CD4-positive, CD25-positive, alpha-beta regulatory T cell (primary cell): ENCODE data around the gene COQ7. TPM values are rescaled to one million over a fixed set of nuclear protein-coding genes. Genes with fewer than 3 reads are reported as not detected.
A peak's percentile ranks its signal among the peaks of the same experiment; 100 is the strongest.

Source experiments
- ATAC-seq, 2 donors: fragments of 150-1000 bp; cut with Tn5 transposase; one replicate each; pipeline ENCODE4 v1.10.0; 2021; ENCODE audit warnings: low read depth in 2 of 2, moderate number of reproducible peaks in 2 of 2, moderate library complexity in 1 of 2
- DNase-seq, 3 donors: peaks; one replicate each; pipeline versions ENCODE4 v3.0.0 to v3.0.0-alpha.2; 2012 to 2022; ENCODE audit warnings: mixed read lengths in 1 of 3
- H3K27ac ChIP-seq: one replicate; pipeline ENCODE4 v1.7.0; 2013; ENCODE audit warnings: mild to moderate bottlenecking, low read length; ENCODE audit not compliant: insufficient read depth, poor library complexity, severe bottlenecking
- H3K27me3 ChIP-seq: one replicate; pipeline ENCODE4 v1.7.0; 2013; ENCODE audit warnings: low read length; ENCODE audit not compliant: control insufficient read depth, insufficient read depth
- H3K36me3 ChIP-seq: one replicate; pipeline ENCODE4 v1.7.0; 2013; ENCODE audit warnings: mild to moderate bottlenecking, low read length, moderate library complexity; ENCODE audit not compliant: control insufficient read depth, insufficient read depth
- H3K4me1 ChIP-seq: 2 replicates; pipeline ENCODE4 v1.7.0; 2013; ENCODE audit warnings: mild to moderate bottlenecking, low read length; ENCODE audit not compliant: insufficient read depth, control insufficient read depth, poor library complexity, severe bottlenecking
- H3K4me3 ChIP-seq: one replicate; pipeline ENCODE4 v1.7.0; 2013; ENCODE audit warnings: low read depth, mild to moderate bottlenecking, low read length, moderate library complexity
- H3K9me3 ChIP-seq, 2 experiments: 1 replicate in 1 of 2; 2 replicates in 1 of 2; pipeline ENCODE4 v1.7.0; 2013; ENCODE audit warnings: low read length in 2 of 2, mild to moderate bottlenecking in 1 of 2, moderate library complexity in 1 of 2; ENCODE audit not compliant: control insufficient read depth in 2 of 2
- H3K27ac Mint-ChIP-seq, 3 donors: one replicate each; pipeline ENCODE4 v1.8.0; 2020 to 2022; ENCODE audit warnings: mild to moderate bottlenecking in 3 of 3, mixed read lengths in 3 of 3, moderate library complexity in 2 of 3
- H3K27me3 Mint-ChIP-seq: one replicate; pipeline ENCODE4 v1.8.0; 2022; ENCODE audit warnings: mild to moderate bottlenecking, mixed read lengths
- H3K36me3 Mint-ChIP-seq: one replicate; pipeline ENCODE4 v1.8.0; 2020; ENCODE audit warnings: mixed read lengths
- H3K4me1 Mint-ChIP-seq, 4 donors: one replicate each; pipeline ENCODE4 v1.8.0; 2020 to 2022; ENCODE audit warnings: mixed read lengths in 4 of 4, mild to moderate bottlenecking in 1 of 4
- H3K4me3 Mint-ChIP-seq, 4 donors: one replicate each; pipeline ENCODE4 v1.8.0; 2020 to 2022; ENCODE audit warnings: mild to moderate bottlenecking in 4 of 4, mixed read lengths in 4 of 4, moderate library complexity in 3 of 4
- H3K9me3 Mint-ChIP-seq, 7 donors: one replicate each; pipeline ENCODE4 v1.8.0; 2020 to 2022; ENCODE audit warnings: mixed read lengths in 7 of 7, mild to moderate bottlenecking in 3 of 7, moderate library complexity in 2 of 7
- polyA plus RNA-seq, 4 donors: library from polyadenylated mRNA; unstranded; fragments of 300-500 nt; fragmentation: Illumina TruSeq; gene quantifications; one replicate each; pipeline ENCODE4 v1.2.3, GENCODE V29; 2021
- total RNA-seq: library from RNA; stranded (reverse); gene quantifications from one replicate; pipeline ENCODE4 v1.2.3, GENCODE V29; 2022

Gene COQ7
- total and polyA plus RNA-seq, 5 donors from 2014 or later = 13.1 to 19.3 (median 18.2) TPM

DNA sequence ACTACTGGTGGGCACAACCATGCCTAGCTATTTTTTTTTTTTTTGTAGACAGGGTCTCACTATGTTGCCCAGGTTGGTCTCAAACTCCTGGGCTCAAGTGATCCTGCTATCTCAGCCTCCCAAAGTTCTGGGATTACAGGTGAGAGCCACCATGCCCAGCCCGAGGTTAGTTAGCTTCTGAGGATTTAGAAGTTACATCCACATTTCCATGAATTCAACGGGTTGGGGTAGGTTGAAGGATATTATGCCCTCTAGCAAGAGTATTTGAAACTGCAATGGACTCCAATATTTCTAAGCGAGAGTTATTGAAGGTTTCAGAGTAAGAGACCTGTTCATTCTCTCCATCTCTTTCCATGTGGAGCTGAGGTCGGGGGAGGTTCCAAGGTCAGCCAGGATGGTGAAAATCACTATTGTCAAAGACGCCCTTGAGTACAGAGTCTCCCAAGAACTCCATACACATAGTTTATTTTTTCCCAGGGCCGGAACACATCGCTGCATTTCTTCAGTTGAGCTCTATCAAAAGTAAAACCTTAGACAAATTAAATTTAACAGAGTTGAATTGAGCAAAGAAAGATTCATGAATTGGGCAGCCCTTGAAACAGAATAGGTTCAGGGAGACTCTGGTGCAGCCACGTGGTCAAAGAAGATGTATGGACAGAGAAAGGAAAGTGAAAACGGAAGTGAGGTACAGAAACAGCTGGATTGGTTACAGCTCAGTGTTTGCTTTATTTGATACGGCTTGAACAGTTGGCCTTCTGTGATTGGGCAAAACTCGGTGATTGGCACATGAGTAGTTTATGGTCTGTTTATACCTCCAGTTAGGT, 27.3 kb downstream of the COQ7 start:
- H3K4me3 Mint-ChIP-seq = no peak overlapping the region
- no peak for ATAC-seq
- DNase-seq = peak in 1 of 3 donors; percentile 25
- peaks cover 3% of the 10 kb centered on the region for H3K36me3 Mint-ChIP-seq
- Histone ChIP-seq H3K4me1 (no peaks in the 10 kb centered on the region), H3K36me3 (no peaks in the 10 kb centered on the region), H3K27me3 (peaks cover 3% of the 10 kb centered on the region), H3K9me3 (no peaks in the 10 kb centered on the region), H3K4me3 (no peak overlapping the region), H3K27ac (no peak overlapping the region)
- peaks cover 0 to 11% (median 3%) of the 10 kb centered on the region in 7 donors for H3K9me3 Mint-ChIP-seq
- peaks cover 18% of the 10 kb centered on the region for H3K27me3 Mint-ChIP-seq
- no peaks in the 10 kb centered on the region for H3K4me1 Mint-ChIP-seq
- H3K27ac Mint-ChIP-seq = no peak overlapping the region

- DNase-seq = no peak
- H3K4me1 Mint-ChIP-seq = no peaks in the 10 kb centered on the region
- no peak overlapping the region for H3K27ac Mint-ChIP-seq
- no peaks in the 10 kb centered on the region for H3K4me1 ChIP-seq
- no peak overlapping the region for H3K4me3 ChIP-seq
- no peaks in the 10 kb centered on the region for H3K9me3 ChIP-seq
- H3K27me3 ChIP-seq = peaks cover 3% of the 10 kb centered on the region
- H3K36me3 Mint-ChIP-seq = peaks cover 3% of the 10 kb centered on the region
- no peaks in the 10 kb centered on the region for H3K36me3 ChIP-seq
- ATAC-seq = no peak
- no peak overlapping the region for H3K27ac ChIP-seq
- peaks cover 16% of the 10 kb centered on the region for H3K27me3 Mint-ChIP-seq
- H3K4me3 Mint-ChIP-seq = no peak overlapping the region
- H3K9me3 Mint-ChIP-seq = peaks cover 0 to 11% (median 3%) of the 10 kb centered on the region in 7 donors
These were observed 28.2 kb downstream of the COQ7 start for GRCh38 chr16:19095654-19096053.

DNA sequence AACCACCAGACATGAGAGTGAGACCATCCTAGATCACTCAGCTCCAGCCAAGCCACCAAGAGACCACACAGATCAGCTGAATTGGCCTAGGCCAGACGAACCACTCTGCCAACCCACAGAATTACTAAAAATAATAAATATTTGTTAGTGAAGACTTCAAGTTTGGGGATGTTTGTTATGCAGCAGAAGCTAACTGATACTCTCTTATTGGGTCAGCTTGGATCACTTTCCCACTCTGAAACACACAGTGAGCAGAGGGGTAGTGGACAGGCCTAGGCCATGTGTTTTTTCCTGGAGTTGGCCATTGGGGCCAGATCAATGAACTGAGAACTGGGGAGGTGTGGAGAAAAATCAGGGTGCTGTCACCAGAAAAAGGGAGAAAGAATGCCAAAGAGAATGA, 30.8 kb downstream of the COQ7 start:
- Histone ChIP-seq H3K4me1 (no peaks in the 10 kb centered on the region), H3K27ac (no peak overlapping the region), H3K9me3 (no peaks in the 10 kb centered on the region), H3K36me3 (no peaks in the 10 kb centered on the region), H3K27me3 (peaks cover 3% of the 10 kb centered on the region), H3K4me3 (no peak overlapping the region)
- no peaks in the 10 kb centered on the region for H3K4me1 Mint-ChIP-seq
- peaks cover 0 to 4% (median 2%) of the 10 kb centered on the region in 7 donors for H3K9me3 Mint-ChIP-seq
- H3K36me3 Mint-ChIP-seq = peaks cover 3% of the 10 kb centered on the region
- ATAC-seq (no peak), DNase-seq (no peak)
- H3K27ac Mint-ChIP-seq = no peak overlapping the region
- H3K27me3 Mint-ChIP-seq = peaks cover 19% of the 10 kb centered on the region
- no peak overlapping the region for H3K4me3 Mint-ChIP-seq

DNA sequence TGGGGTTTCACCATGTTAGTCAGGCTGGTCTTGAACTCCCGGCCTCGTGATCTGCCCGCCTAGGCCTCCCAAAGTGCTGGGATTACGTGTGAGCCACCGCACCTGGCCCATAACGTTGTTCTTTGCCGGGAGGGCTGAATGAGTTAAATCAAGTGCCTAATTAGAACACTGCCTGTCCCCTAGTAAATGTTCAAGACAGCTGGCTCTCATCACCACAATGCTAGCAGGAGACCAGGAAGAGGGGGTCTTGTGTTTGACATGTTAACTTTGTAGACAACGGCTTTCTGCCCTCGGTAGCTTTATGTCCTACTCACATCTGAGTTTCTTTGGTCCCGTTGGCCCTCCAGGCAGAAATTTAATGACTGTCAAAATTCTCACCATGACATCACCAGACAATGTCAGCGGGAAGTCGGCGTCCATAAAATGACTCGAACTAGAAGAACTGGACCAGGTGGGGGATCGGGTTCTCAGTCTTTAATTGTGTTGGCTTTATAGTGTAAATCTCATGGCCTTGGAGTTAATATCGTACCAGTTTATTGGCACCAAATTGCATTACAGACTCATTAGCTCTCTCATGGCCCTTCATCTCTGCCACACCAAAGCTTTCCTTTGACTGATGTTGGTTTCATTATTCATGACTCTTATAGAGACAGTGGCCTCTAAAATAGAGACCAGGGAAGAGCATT, 34.9 kb downstream of the COQ7 start:
- H3K27ac ChIP-seq = no peak overlapping the region
- Mint-ChIP-seq H3K4me1 (no peaks in the 10 kb centered on the region), H3K27me3 (peaks cover 26% of the 10 kb centered on the region), H3K36me3 (peaks cover 3% of the 10 kb centered on the region), H3K4me3 (no peak overlapping the region), H3K9me3 (peaks cover 0 to 4% (median 2%) of the 10 kb centered on the region in 7 donors), H3K27ac (no peak overlapping the region)
- H3K27me3 ChIP-seq = peaks cover 3% of the 10 kb centered on the region
- DNase-seq (no peak), ATAC-seq (no peak)
- no peaks in the 10 kb centered on the region for H3K4me1 ChIP-seq
- H3K4me3 ChIP-seq = no peak overlapping the region
- H3K9me3 ChIP-seq = no peaks in the 10 kb centered on the region
- H3K36me3 ChIP-seq = no peaks in the 10 kb centered on the region

GRCh38 chr16:19104607-19105006, 37.2 kb downstream of the COQ7 start:
- no peak for ATAC-seq
- H3K27ac ChIP-seq = no peak overlapping the region
- no peak for DNase-seq

DNA sequence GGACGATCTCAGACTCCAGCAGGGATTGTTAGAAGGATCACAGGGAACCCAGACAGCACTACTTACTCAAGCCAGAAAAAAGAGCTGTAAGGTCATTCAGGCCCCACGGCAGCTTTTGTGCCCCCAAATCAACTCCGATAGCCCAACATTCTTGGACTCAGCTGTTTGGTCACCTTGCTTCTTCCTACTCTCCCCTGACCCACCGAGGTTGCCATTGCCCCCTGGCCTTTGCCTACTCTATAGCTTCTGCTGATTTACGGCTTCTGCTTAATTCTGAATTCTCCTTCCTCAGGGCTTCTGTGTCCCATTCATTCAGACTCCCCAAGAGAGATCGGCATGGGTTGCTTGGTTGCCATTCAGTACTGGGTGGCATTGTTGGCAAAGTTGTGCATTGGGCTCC, 37.7 kb downstream of the COQ7 start:
- DNase-seq = no peak

More at GRCh38 chr16:19104607-19105006, 37.2 kb downstream of the COQ7 start:
- Histone ChIP-seq H3K4me1 (no peaks in the 10 kb centered on the region), H3K27me3 (no peaks in the 10 kb centered on the region), H3K4me3 (no peak overlapping the region), H3K36me3 (no peaks in the 10 kb centered on the region), H3K9me3 (no peaks in the 10 kb centered on the region)
- Mint-ChIP-seq H3K9me3 (no peaks in the 10 kb centered on the region), H3K4me3 (no peak overlapping the region), H3K4me1 (no peaks in the 10 kb centered on the region), H3K27me3 (peaks cover 26% of the 10 kb centered on the region), H3K27ac (no peak overlapping the region), H3K36me3 (no peaks in the 10 kb centered on the region)

GRCh38 chr16:19105891-19106624, 38.6 kb downstream of the COQ7 start:
- no peak for ATAC-seq
- no peak overlapping the region for H3K4me3 ChIP-seq
- Mint-ChIP-seq H3K27ac (no peak overlapping the region), H3K27me3 (peaks cover 30% of the 10 kb centered on the region), H3K4me3 (no peak overlapping the region), H3K4me1 (no peaks in the 10 kb centered on the region), H3K9me3 (no peaks in the 10 kb centered on the region), H3K36me3 (no peaks in the 10 kb centered on the region)
- no peak for DNase-seq
- no peaks in the 10 kb centered on the region for H3K27me3 ChIP-seq
- H3K27ac ChIP-seq = no peak overlapping the region
- H3K9me3 ChIP-seq = no peaks in the 10 kb centered on the region
- H3K4me1 ChIP-seq = no peaks in the 10 kb centered on the region
- no peaks in the 10 kb centered on the region for H3K36me3 ChIP-seq

More for the DNA sequence above, 37.7 kb downstream of the COQ7 start:
- no peaks in the 10 kb centered on the region for H3K9me3 Mint-ChIP-seq
- ATAC-seq = no peak
- no peaks in the 10 kb centered on the region for H3K9me3 ChIP-seq
- peaks cover 26% of the 10 kb centered on the region for H3K27me3 Mint-ChIP-seq
- no peaks in the 10 kb centered on the region for H3K4me1 ChIP-seq
- H3K36me3 Mint-ChIP-seq = no peaks in the 10 kb centered on the region
- no peak overlapping the region for H3K27ac ChIP-seq
- no peak overlapping the region for H3K27ac Mint-ChIP-seq
- no peaks in the 10 kb centered on the region for H3K36me3 ChIP-seq
- no peak overlapping the region for H3K4me3 Mint-ChIP-seq
- H3K27me3 ChIP-seq = no peaks in the 10 kb centered on the region
- no peaks in the 10 kb centered on the region for H3K4me1 Mint-ChIP-seq
- H3K4me3 ChIP-seq = no peak overlapping the region
